Smooth muscle cell (in vitro differentiated cells): ENCODE results near the gene SMIM27. TPM values are rescaled to one million over a fixed set of nuclear protein-coding genes. Genes with fewer than 3 reads are reported as not detected.

ENCODE experiments used
- DNase-seq: peaks from one replicate; lab custom pipeline; 2025; ENCODE audit not compliant: unreplicated experiment; lab: John Stamatoyannopoulos, UW
- H2AFZ ChIP-seq: fragments of 200-600 bp; sonication (generic); 2 replicates; pipeline ENCODE4 v1.6.0; 2016; ENCODE audit warnings: antibody characterized with exemption, low read depth, mild to moderate bottlenecking
- H3F3A ChIP-seq: fragments of 200-600 bp; sonication (generic); 2 replicates; pipeline ENCODE4 v1.6.0; 2017; ENCODE audit warnings: antibody characterized with exemption, low read depth
- H3K27ac ChIP-seq: fragments of 200-600 bp; sonication (generic); 2 replicates; pipeline ENCODE4 v1.5.1; 2016; ENCODE audit warnings: low read depth, mild to moderate bottlenecking
- H3K27me3 ChIP-seq: fragments of 200-600 bp; sonication (generic); 2 replicates; pipeline ENCODE4 v1.6.1; 2016; ENCODE audit warnings: low read depth, mild to moderate bottlenecking
- H3K36me3 ChIP-seq: fragments of 200-600 bp; sonication (generic); 2 replicates; pipeline ENCODE4 v1.5.1; 2016; ENCODE audit warnings: low read depth
- H3K4me1 ChIP-seq: fragments of 200-600 bp; sonication (generic); 2 replicates; pipeline ENCODE4 v1.5.1; 2016; ENCODE audit warnings: low read depth
- H3K4me2 ChIP-seq: fragments of 200-600 bp; sonication (generic); 2 replicates; pipeline ENCODE4 v1.6.0; 2016; ENCODE audit warnings: mild to moderate bottlenecking
- H3K4me3 ChIP-seq: fragments of 200-600 bp; sonication (generic); 2 replicates; pipeline ENCODE4 v1.5.1; 2016; ENCODE audit warnings: mild to moderate bottlenecking
- H3K79me2 ChIP-seq: fragments of 200-600 bp; sonication (generic); 2 replicates; pipeline ENCODE4 v1.6.0; 2016; ENCODE audit warnings: low read depth, mild to moderate bottlenecking
- H3K9ac ChIP-seq: fragments of 200-600 bp; sonication (generic); 2 replicates; pipeline ENCODE4 v1.6.0; 2016; ENCODE audit warnings: low read depth
- H3K9me3 ChIP-seq: fragments of 200-600 bp; sonication (generic); replicated peaks from 2 replicates; pipeline ENCODE4 v1.5.1; 2016; ENCODE audit warnings: low read depth
- H4K20me1 ChIP-seq: fragments of 200-600 bp; sonication (generic); 2 replicates; pipeline ENCODE4 v1.6.0; 2016; ENCODE audit warnings: low read depth
- CTCF ChIP-seq: fragments of 200-600 bp; sonication (generic); IDR thresholded peaks from 2 replicates; pipeline ENCODE4 v1.5.1; 2017; ENCODE audit warnings: borderline replicate concordance, mild to moderate bottlenecking, antibody characterized with exemption; ENCODE audit not compliant: insufficient read depth, poor library complexity, severe bottlenecking
- WGBS: methylation state at CpG from one replicate; pipeline ENCODE4 v1.1.7; 2016; ENCODE audit warnings: low lambda C conversion rate; 5-methylcytosine and 5-hydroxymethylcytosine counted together
- polyA plus RNA-seq: library from polyadenylated mRNA; unstranded; fragments of >200 nt; fragmentation: Nextera tagmentation; extraction: Ambion mirVana; gene quantifications from 2 replicates; pipeline ENCODE4 v1.2.1, GENCODE V29; 2016
- total RNA-seq: library from RNA; depleted of rRNA; stranded (reverse); fragments of >200 nt; gene quantifications from 2 replicates; pipeline ENCODE4 v1.2.3, GENCODE V29; 2014

SMIM27 gene
- total and polyA plus RNA-seq, 2 experiments from 2014 or later, result 2.9 to 36.6 TPM

DNA sequence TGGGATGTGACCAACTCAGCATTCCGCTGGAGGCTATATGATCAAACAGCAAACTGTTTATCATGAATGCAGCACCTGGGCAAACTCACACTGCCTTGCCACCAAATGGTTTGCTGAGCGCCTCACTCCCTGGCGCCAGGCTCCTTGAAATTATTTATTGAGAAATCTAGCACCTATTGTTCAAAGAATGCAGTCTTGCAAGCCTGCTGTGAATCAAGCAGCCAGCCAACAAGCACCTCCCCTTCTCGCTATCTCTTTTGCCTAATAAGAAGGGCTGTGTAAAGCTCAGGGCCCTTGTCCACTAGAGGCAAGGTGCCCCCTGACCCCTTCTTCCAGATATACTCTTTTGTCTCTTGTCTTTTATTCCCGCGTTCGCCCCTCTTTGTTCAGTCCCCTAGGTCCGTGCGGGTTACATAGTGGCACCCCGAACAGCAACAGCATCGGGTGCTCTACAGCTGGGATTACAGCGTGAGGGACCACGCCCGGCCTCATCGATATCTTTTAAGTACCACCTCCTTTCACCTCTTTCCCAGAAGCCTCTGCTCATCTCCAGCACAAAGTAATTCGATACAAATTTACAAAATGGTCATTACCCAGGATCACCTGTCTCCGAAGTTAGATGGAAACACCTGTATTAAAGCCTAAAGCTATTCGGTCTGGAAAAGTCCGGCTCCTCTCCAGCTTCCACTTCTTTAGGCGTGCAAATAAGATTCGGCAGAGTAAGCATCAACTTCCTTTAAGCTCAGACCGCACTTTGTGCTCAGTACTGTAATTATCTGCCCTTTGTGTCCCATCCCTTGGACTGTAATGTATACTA, 27.0 kb upstream of the SMIM27 start:
- H3K9me3 ChIP-seq, result no peaks in the 10 kb centered on the region
- peaks cover 8% of the 10 kb centered on the region for H3K4me1 ChIP-seq
- 85% methylated on average over 22 of the region's 22 CpGs for WGBS
- TF ChIP-seq CTCF, result no peak
- no peaks in the 10 kb centered on the region for H3K79me2 ChIP-seq
- peak overlapping the region; percentile 83 for H2AFZ ChIP-seq
- no peak overlapping the region for H3K27ac ChIP-seq
- no peaks in the 10 kb centered on the region for H3K36me3 ChIP-seq
- H3K27me3 ChIP-seq, result no peaks in the 10 kb centered on the region
- DNase-seq, result no peak
- H3K4me2 ChIP-seq, result peak overlapping the region; percentile 92
- peak overlapping the region; percentile 82 for H3K4me3 ChIP-seq
- H4K20me1 ChIP-seq, result no peaks in the 10 kb centered on the region
- no peak overlapping the region for H3K9ac ChIP-seq
- no peaks in the 10 kb centered on the region for H3F3A ChIP-seq

- Histone ChIP-seq H3F3A (no peaks in the 10 kb centered on the region), H3K9ac (no peak overlapping the region), H3K79me2 (no peaks in the 10 kb centered on the region), H3K27ac (peak overlapping the region; percentile 39), H3K4me2 (peak overlapping the region; percentile 92), H3K9me3 (no peaks in the 10 kb centered on the region), H3K4me1 (peaks cover 8% of the 10 kb centered on the region), H3K36me3 (no peaks in the 10 kb centered on the region), H4K20me1 (no peaks in the 10 kb centered on the region), H3K4me3 (peak overlapping the region; percentile 82), H2AFZ (peak overlapping the region; percentile 83), H3K27me3 (no peaks in the 10 kb centered on the region)
- DNase-seq, result no peak
- TF ChIP-seq CTCF, result no peak
- 15% methylated on average over 4 of the region's 4 CpGs for WGBS
These were observed 26.5 kb upstream of the SMIM27 start for GRCh38 chr9:32525709-32526030.

GRCh38 chr9:32526041-32526706, 26.0 kb upstream of the SMIM27 start, which contains the start of gene RIGI:
Gene RIGI (minus strand): TSS chr9:32526196. CDS start chr9:32526166, 30 bp downstream.
- TF ChIP-seq CTCF, result peak; percentile 33
- DNase-seq, result peak; percentile 71
- Histone ChIP-seq H3K27me3 (no peaks in the 10 kb centered on the region), H3K4me2 (peak within 1 kb of the TSS; percentile 92), H3K9ac (peak within 1 kb of the TSS; percentile 51), H3K9me3 (no peaks in the 10 kb centered on the region), H4K20me1 (no peaks in the 10 kb centered on the region), H3K4me1 (peaks cover 8% of the 10 kb centered on the region), H3K79me2 (no peaks in the 10 kb centered on the region), H2AFZ (peak within 1 kb of the TSS; percentile 83), H3K4me3 (peak within 1 kb of the TSS; percentile 82), H3K27ac (peak within 1 kb of the TSS; percentile 39), H3F3A (no peaks in the 10 kb centered on the region), H3K36me3 (no peaks in the 10 kb centered on the region)
- WGBS, result under 1% methylated on average over 37 of the region's 37 CpGs

DNA sequence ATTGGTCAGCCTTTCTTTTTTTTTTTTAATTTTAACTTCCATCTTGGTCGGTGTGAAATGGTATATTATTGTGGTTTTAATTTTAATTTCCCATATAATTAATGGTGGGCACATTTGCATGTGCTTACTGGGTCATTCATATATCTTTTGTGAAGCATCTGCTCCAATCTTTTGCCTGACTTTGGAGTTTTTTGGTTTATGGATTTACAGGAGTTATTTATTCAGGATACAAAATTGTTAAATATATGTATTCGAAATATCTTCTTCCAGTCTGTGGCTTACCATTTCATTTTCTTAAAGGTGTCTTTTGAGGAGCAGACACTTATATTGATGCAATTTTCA, 25.4 kb upstream of the SMIM27 start:
- Histone ChIP-seq H2AFZ (peak overlapping the region; percentile 64), H3K4me2 (peak overlapping the region; percentile 92), H3K4me1 (peaks cover 8% of the 10 kb centered on the region), H4K20me1 (no peaks in the 10 kb centered on the region), H3K79me2 (no peaks in the 10 kb centered on the region), H3K27ac (peak overlapping the region; percentile 39), H3K36me3 (no peaks in the 10 kb centered on the region), H3K9ac (peak overlapping the region; percentile 51), H3K4me3 (peak overlapping the region; percentile 82), H3F3A (no peaks in the 10 kb centered on the region), H3K9me3 (no peaks in the 10 kb centered on the region), H3K27me3 (no peaks in the 10 kb centered on the region)
- 34% methylated on average over 2 of the region's 2 CpGs for WGBS
- no peak for TF ChIP-seq CTCF
- DNase-seq, result no peak
